Stomach (tissue), 9 donors: ENCODE measurements around the gene SUN1. TPM values are rescaled to one million over a fixed set of nuclear protein-coding genes. Genes with fewer than 3 reads are reported as not detected.

Experiments
- DNase-seq, 2 donors: peaks; one replicate each; pipeline versions ENCODE4 v3.0.0 to v3.0.0-alpha.2; 2013 to 2019
- H3K27ac ChIP-seq, 5 donors: fragments of 200-600 bp in 4 of 5; sonication (generic) in 4 of 5; one replicate each; pipeline ENCODE4 v1.5.1; 2013 to 2019; ENCODE audit warnings: mild to moderate bottlenecking in 1 of 5, moderate library complexity in 1 of 5
- H3K27me3 ChIP-seq, 3 donors: fragments of 200-600 bp; sonication (generic); one replicate each; pipeline ENCODE4 v1.5.1; 2017 to 2019; ENCODE audit warnings: mixed run types in 1 of 3
- H3K36me3 ChIP-seq, 4 donors: fragments of 200-600 bp; sonication (generic); 1 replicate in 3 of 4; 2 replicates in 1 of 4; pipeline ENCODE4 v1.5.1; 2016 to 2019
- H3K4me1 ChIP-seq, 4 donors: fragments of 200-600 bp; sonication (generic); one replicate each; pipeline ENCODE4 v1.5.1; 2016 to 2019
- H3K4me3 ChIP-seq, 4 donors: fragments of 200-600 bp; sonication (generic) in 3 of 4; one replicate each; pipeline ENCODE4 v1.5.1; 2016 to 2019; ENCODE audit warnings: mild to moderate bottlenecking in 1 of 4
- H3K9me3 ChIP-seq, 4 donors: fragments of 200-600 bp; sonication (generic); one replicate each; pipeline ENCODE4 v1.5.1; 2016 to 2019
- EP300 ChIP-seq: sonication (generic); formaldehyde crosslinking; IDR thresholded peaks from one replicate; pipeline ENCODE4 v1.6.1; 2017; ENCODE audit warnings: antibody characterized with exemption
- POLR2A ChIP-seq, 4 donors: fragments of 450-650 bp; IDR thresholded peaks; one replicate each; pipeline ENCODE4 v1.6.1; 2016; ENCODE audit warnings: antibody characterized with exemption in 4 of 4, control low read depth in 2 of 4, mild to moderate bottlenecking in 1 of 4, moderate library complexity in 1 of 4
- POLR2AphosphoS5 ChIP-seq, 3 donors: sonication (generic); formaldehyde crosslinking; IDR thresholded peaks; one replicate each; pipeline ENCODE4 v1.6.1; 2016; ENCODE audit warnings: antibody characterized with exemption in 3 of 3
- WGBS, 5 donors: extraction: QIAGEN DNeasy Blood & Tissue Kit in 3 of 5; methylation state at CpG; one replicate each; pipeline versions ENCODE4 v1.1.5 to v1.1.7; 2013 to 2018; 5-methylcytosine and 5-hydroxymethylcytosine counted together
- intact Hi-C: fragments of 100-400 bp; cut with DNase I; formaldehyde crosslinking; loops from one replicate; pipeline ENCODE4 v1.15.1; 2023; ENCODE audit warnings: low total_unique reads
- polyA plus RNA-seq, 3 donors: library from polyadenylated mRNA; stranded (reverse); fragments of 200-250 nt; gene quantifications; one replicate each; pipeline ENCODE4 v1.2.3, GENCODE V29; 2013
- total RNA-seq, 5 donors: library from RNA; depleted of rRNA; stranded (reverse); fragments of >200 nt; gene quantifications; one replicate each; pipeline versions ENCODE4 v1.1.0 to v1.2.3, GENCODE V29; 2014 to 2016
- TF ChIP-seq, protein P1 (sequence below), 7 experiments: fragments of 450-650 bp in 4 of 7; fragments of 200-600 bp in 3 of 7; sonication (generic) in 3 of 7; IDR thresholded peaks; one replicate each; pipeline ENCODE4 v1.5.1; 2016 to 2019; ENCODE audit warnings: antibody characterized with exemption in 7 of 7, control low read depth in 2 of 7, mild to moderate bottlenecking in 1 of 7
- donor health status: healthy with polysubstance abuse.
- donor health status: Bipolar disorder and iron deficiency.
- donor health status: healthy.

The SUN1 gene
- total and polyA plus RNA-seq, 8 donors = 15.9 to 242 (median 117) TPM

DNA sequence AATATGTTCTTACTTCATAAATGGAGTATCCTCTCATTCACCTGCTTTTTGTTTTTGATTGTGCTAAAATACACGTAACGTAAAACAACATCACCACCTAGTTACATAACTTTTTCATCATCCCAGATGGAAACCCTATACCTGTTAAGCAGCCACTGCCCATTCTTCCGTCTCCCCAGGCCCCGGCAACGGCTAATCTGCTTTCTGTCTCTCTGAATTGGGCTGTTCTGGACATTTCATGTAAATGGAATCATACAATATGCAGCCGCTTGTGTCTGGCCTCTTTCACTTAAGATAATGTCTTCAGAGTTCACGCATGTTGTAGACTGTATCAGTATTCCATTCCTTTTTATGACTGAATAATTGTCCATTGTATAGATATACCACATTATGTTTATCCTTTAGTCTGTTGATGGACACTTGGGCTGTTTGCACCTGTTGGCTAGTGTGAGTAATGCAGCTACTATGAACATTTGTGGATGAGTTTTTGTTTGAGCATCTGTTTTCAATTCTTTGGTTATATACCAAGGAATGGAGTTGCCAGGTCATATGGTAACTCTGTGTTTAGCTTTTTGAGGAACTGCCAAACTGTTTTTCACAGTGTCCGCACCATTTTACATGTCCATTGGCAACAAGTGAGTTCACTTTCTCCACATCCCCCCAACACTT is 14.1 kb upstream of the SUN1 start:
- intact Hi-C loops = no loop called here
- Histone ChIP-seq H3K27ac (peak overlapping the region in 1 of 5 donors; percentile 97), H3K4me3 (peak overlapping the region in 1 of 4 donors; percentile 91), H3K27me3 (peaks cover 0 to 10% (median 0%) of the 10 kb centered on the region in 3 donors), H3K36me3 (peaks cover 0 to 6% (median 5%) of the 10 kb centered on the region in 4 donors), H3K9me3 (no peaks in the 10 kb centered on the region), H3K4me1 (peaks cover 32 to 79% (median 57%) of the 10 kb centered on the region in 4 donors)
- TF ChIP-seq POLR2AphosphoS5 (IDR thresholded peaks at IDR 0.05) = no peak
- TF ChIP-seq, protein P1, sequence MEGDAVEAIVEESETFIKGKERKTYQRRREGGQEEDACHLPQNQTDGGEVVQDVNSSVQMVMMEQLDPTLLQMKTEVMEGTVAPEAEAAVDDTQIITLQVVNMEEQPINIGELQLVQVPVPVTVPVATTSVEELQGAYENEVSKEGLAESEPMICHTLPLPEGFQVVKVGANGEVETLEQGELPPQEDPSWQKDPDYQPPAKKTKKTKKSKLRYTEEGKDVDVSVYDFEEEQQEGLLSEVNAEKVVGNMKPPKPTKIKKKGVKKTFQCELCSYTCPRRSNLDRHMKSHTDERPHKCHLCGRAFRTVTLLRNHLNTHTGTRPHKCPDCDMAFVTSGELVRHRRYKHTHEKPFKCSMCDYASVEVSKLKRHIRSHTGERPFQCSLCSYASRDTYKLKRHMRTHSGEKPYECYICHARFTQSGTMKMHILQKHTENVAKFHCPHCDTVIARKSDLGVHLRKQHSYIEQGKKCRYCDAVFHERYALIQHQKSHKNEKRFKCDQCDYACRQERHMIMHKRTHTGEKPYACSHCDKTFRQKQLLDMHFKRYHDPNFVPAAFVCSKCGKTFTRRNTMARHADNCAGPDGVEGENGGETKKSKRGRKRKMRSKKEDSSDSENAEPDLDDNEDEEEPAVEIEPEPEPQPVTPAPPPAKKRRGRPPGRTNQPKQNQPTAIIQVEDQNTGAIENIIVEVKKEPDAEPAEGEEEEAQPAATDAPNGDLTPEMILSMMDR (IDR thresholded peaks at IDR 0.05) = peak in 3 of 7 experiments; percentile 9 to 35 (median 24)
- DNase-seq = no peak
- 81 to 89% (median 83%) methylated on average over 7 to 8 of the region's 8 CpGs for WGBS, 5 donors

DNA sequence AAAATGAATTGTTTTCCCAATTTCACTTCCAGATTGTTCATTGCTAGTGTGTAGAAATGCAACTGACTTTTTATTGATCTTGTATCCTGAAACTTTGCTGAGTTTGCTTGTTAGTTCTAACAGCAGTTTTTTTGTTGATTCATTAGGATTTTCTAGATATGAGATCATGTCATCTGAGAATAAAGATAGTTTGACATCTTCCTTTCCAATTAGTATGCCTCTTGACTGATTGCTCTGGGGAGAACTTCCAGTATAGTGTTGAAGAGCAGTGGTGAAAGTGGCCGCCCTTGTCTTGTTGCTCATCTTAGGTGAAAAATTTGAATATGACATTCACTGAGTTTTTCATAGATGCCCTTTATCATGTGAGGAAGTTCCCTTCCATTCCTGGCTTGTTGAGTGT is 11.9 kb upstream of the SUN1 start:
- no peak for DNase-seq
- Histone ChIP-seq H3K27me3 (peaks cover 0 to 10% (median 0%) of the 10 kb centered on the region in 3 donors), H3K27ac (no peak overlapping the region), H3K9me3 (no peaks in the 10 kb centered on the region), H3K4me3 (no peak overlapping the region), H3K4me1 (peaks cover 37 to 88% (median 58%) of the 10 kb centered on the region in 4 donors), H3K36me3 (peaks cover 0 to 8% (median 5%) of the 10 kb centered on the region in 4 donors)
- TF ChIP-seq EP300 (no peak), POLR2AphosphoS5 (IDR thresholded peaks at IDR 0.05) (no peak), POLR2A (IDR thresholded peaks at IDR 0.05) (no peak)
- TF ChIP-seq, protein P1 (IDR thresholded peaks at IDR 0.05) = no peak
- intact Hi-C loops = no loop called here
- WGBS, 5 donors = 92 to 100% (median 96%) methylated on average over 1 of the region's 1 CpG

DNA sequence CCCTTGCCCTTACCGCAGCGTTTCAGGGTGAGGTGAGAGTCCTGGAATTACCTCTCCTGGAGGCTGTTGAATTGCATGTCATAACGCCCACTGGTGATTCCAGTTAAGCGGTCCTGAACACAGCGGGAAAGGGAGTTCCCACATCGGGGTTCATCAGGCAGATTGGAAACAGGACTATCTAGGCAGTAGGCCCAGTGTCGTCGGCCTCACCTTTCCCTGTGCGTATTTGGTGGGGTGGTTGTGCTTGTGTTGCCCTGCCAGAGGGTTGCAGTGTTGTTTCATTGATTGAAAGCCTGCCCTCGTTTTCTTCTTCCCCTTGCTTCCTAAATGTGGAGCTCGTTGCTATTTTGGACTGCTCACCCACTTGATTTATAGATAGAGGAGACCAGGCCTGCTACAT is 10.6 kb upstream of the SUN1 start:
- H3K4me3 ChIP-seq = no peak overlapping the region
- H3K9me3 ChIP-seq = no peaks in the 10 kb centered on the region
- intact Hi-C loops = no loop called here
- H3K36me3 ChIP-seq = peaks cover 0 to 13% (median 5%) of the 10 kb centered on the region in 4 donors
- H3K27me3 ChIP-seq = peaks cover 0 to 3% (median 0%) of the 10 kb centered on the region in 3 donors
- 61 to 68% (median 66%) methylated on average over 11 of the region's 11 CpGs for WGBS, 5 donors
- peaks cover 34 to 93% (median 56%) of the 10 kb centered on the region in 4 donors for H3K4me1 ChIP-seq
- TF ChIP-seq, protein P1 (IDR thresholded peaks at IDR 0.05) = no peak
- peak in 1 of 3 donors; percentile 37 for TF ChIP-seq POLR2AphosphoS5 (IDR thresholded peaks at IDR 0.05)
- DNase-seq = no peak
- peak overlapping the region in 3 of 5 donors; percentile 35 to 93 (median 66) for H3K27ac ChIP-seq

DNA sequence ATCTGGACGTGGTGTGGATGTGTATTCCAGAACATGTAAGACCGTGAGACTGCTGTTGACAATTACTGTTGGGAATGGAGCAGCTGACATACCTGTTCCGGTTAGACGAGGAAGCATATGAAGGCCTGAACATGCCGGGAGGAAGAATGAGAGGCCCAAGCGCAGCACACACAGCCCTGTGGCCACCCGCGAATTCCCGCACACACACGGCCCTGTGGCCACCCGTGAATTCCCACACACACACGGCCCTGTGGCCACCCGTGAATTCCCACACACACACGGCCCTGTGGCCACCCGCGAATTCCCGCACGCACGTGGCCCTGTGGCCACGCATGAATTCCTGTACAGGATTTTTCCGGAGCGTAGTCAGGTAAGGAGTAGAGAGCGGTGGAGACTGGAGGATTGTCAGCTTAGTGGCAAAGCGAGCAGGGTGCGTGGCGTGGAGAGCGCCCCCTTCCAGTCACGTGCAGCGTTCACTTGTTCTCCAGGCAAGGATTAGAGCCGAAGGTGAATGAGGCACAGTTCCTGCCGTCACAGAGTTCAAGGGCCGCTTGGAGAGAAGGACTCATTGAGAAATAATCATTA is 9.5 kb upstream of the SUN1 start:
- Histone ChIP-seq H3K4me1 (peaks cover 28 to 97% (median 53%) of the 10 kb centered on the region in 4 donors), H3K4me3 (no peak overlapping the region), H3K9me3 (no peaks in the 10 kb centered on the region), H3K27me3 (no peaks in the 10 kb centered on the region), H3K36me3 (peaks cover 0 to 13% (median 5%) of the 10 kb centered on the region in 4 donors), H3K27ac (peak overlapping the region in 3 of 5 donors; percentile 57 to 93 (median 66))
- WGBS, 5 donors = 78 to 91% (median 87%) methylated on average over 32 of the region's 32 CpGs
- intact Hi-C loops = no loop called here
- DNase-seq = no peak
- TF ChIP-seq EP300 = no peak

DNA sequence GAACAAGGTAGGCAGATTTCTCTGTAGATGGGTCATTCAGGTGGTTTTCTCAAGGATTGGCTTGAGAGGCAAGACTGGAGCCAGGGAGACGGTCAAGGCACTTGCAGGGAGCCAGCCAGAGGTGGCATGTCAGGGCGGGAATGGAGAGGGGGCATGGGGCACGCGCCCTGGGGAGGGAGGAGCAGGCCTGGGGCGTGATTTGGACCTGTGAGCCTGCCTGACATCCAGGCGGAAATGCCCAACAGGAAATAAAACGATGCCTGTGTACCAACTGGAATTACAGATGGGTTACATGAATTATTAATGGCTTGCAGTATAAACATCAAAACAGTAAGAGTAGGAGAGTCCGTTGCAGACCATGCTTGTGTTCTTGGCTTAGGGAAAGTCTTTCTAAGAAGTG is 8.6 kb upstream of the SUN1 start:
- 38 to 58% (median 48%) methylated on average over 8 of the region's 8 CpGs for WGBS, 5 donors
- Histone ChIP-seq H3K36me3 (peaks cover 0 to 13% (median 5%) of the 10 kb centered on the region in 4 donors), H3K4me1 (peaks cover 22 to 89% (median 48%) of the 10 kb centered on the region in 4 donors), H3K9me3 (no peaks in the 10 kb centered on the region), H3K27me3 (no peaks in the 10 kb centered on the region), H3K4me3 (no peak overlapping the region), H3K27ac (peak overlapping the region; percentile 32 to 93 (median 57))
- DNase-seq = no peak
- peak in 1 of 3 donors; percentile 25 for TF ChIP-seq POLR2AphosphoS5 (IDR thresholded peaks at IDR 0.05)
- TF ChIP-seq POLR2A (IDR thresholded peaks at IDR 0.05) = no peak
- intact Hi-C loops = no loop called here
